ENCODE results near the gene NAPG. TPM values are rescaled to one million over a fixed set of nuclear protein-coding genes. Genes with fewer than 3 reads are reported as not detected.

The NAPG gene
- 10 to 100 TPM; 35.8 to 36.9 TPM for total RNA-seq

DNA sequence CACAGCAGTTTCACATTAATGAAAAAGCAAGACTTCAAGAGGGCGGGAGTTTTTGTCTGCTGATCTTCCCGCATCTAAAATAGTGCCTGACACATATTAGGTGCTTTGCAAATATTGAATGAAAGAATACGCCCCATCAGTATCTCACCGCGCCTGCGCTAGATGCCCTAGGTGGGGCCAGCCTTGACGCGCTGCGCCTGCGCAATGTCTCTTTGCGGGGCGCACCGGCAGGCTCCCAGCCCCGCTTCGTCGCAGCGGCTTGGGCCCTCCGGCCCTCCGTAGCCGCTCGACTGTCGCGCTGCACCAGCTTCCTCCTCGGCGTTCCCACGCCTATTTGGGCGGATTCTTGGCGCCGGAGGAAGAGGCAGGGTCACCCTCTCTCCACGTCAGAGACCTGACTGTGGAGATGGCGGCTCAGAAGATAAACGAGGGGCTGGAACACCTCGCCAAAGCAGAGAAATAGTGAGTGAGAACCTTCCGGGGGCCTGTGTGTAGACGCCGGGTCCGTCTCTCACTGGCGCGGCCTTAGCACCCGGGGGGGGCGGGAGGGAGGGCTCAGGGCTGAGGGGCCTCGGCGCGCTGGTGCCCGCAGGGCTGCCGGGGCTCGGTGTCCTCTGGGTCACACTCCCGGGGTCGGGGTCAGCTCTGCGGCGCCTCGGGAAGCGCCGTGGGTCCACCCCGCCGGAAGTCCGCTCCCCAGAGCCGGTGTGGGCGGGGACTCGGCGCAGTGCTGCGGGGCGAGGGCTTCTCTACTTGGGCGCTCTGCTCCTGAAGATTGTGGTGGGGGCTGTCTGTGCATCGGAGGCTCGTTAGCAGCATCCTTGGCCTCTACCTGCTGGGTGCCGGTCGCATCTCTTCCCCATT is at the start of gene NAPG:
NAPG (plus strand) TSS at position 331 of the 864 bp plus-strand sequence; CDS start at position 407, 76 bp downstream.
- POLR2A ChIA-PET = interaction anchor here (0.7 to 1.0 kb wide), 7 partner anchors 9 to 715 kb away, joined by 3 to 6 read pairs (median 4); partner anchors contain the start of gene VAPA
- Mint-ChIP-seq H3K27ac (peak within 1 kb of the TSS; percentile 95), H3K4me1 (peaks cover 52% of the 10 kb centered on the region), H3K27me3 (peaks cover 10% of the 10 kb centered on the region), H3K36me3 (ENCODE audit: low read depth) (peaks cover 19% of the 10 kb centered on the region), H3K4me3 (peak within 1 kb of the TSS; percentile 96), H3K9me3 (no peaks in the 10 kb centered on the region)
- peak; percentile 93 for DNase-seq
- CTCF ChIA-PET = interaction anchor here (1.3 kb wide), 1 partner anchor 612 kb away, joined by 4 read pairs; the partner anchor contains the start of gene VAPA

DNA sequence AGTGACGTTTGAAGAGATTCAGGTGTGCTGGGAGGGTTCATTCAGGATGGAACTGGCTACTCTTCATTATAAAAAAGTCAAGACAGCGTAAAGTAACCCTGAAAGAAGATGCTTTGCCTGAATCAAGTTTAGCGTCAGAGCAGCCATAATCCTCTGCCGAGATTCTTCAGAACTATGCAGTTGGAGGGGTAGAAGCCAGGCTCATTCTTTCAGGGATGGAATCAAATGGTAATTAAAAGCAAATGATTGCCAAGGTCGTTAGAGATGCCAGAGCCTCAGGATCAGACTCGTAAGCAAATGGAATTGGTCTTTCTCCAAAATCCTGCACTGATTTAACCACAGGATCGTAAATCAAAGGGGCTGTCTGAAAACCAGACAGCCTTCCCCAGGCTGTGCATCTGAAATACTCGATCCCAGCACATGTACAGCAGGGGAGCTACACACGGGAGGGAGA is 49.5 kb upstream of the NAPG start:
- DNase-seq = no peak
- H3K4me3 Mint-ChIP-seq = no peak overlapping the region
- H3K27me3 Mint-ChIP-seq = peaks cover 5% of the 10 kb centered on the region
- ChIA-PET CTCF (no interaction called here), POLR2A (no interaction called here)
- no peaks in the 10 kb centered on the region for H3K36me3 Mint-ChIP-seq (ENCODE audit: low read depth)
- H3K9me3 Mint-ChIP-seq = no peaks in the 10 kb centered on the region
- no peak overlapping the region for H3K27ac Mint-ChIP-seq
- no peaks in the 10 kb centered on the region for H3K4me1 Mint-ChIP-seq

DNA sequence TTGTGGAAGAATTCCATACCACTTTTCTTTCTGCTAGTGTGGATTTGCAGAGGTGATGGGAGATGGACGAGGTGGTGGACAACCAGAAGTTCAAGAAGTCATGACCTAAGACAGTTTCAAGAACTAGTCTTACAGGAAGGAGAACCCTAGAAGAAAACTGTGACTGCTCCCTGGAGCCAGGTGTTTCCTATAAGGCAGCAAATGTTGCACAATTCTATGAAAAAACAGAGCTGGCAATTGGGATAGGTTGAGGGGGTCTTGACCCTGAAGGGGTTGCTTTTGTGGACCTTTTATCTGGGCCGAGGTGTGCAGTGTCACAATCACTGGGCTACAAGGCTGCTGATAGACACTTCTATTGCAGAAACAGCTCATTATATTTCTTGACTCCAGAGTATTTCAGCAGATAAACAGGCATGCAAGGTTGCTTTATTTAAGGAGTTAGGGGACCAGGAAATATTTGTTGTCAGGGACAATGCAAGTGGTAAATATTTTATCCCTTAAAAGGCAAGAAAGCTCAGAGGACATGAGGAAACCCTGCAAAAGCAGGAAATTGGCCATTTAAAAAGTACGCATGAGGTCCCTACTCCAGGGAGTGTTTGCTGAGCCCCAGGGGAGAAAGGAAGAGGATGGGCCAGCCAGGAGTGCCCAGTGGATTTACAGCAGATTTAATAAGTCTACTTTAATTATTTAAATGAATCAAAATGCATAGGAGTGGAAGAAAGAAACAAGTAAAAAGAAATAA is 48.5 kb upstream of the NAPG start:
- H3K27ac Mint-ChIP-seq = no peak overlapping the region
- no peak overlapping the region for H3K4me3 Mint-ChIP-seq
- POLR2A ChIA-PET = no interaction called here
- peaks cover 5% of the 10 kb centered on the region for H3K27me3 Mint-ChIP-seq
- no peak for DNase-seq
- no peaks in the 10 kb centered on the region for H3K36me3 Mint-ChIP-seq (ENCODE audit: low read depth)
- CTCF ChIA-PET = no interaction called here
- no peaks in the 10 kb centered on the region for H3K4me1 Mint-ChIP-seq
- no peaks in the 10 kb centered on the region for H3K9me3 Mint-ChIP-seq

DNA sequence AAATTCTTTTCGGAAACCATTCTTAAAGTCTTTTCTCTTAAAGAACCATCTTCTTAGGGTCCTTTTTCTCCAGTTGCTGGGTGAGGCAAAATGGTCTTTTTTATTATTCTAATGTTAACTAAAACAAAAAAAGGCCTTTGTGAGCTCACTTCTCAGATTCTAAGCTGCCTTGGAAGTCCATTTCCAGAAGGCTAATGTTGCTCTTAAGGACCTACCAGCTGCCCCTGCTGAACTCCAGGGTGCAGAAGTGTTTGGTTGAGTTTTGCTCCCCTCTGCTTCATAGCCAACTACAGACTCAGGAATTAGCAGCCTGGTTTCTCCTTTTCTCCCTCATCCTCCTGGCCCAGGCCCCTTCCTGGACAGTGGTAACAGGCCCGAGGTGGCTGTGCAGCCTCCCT is 48.0 kb upstream of the NAPG start:
- DNase-seq = no peak
- ChIA-PET POLR2A (no interaction called here), CTCF (no interaction called here)
- H3K4me1 Mint-ChIP-seq = no peaks in the 10 kb centered on the region
- H3K36me3 Mint-ChIP-seq (ENCODE audit: low read depth) = no peaks in the 10 kb centered on the region
- peaks cover 5% of the 10 kb centered on the region for H3K27me3 Mint-ChIP-seq
- no peak overlapping the region for H3K4me3 Mint-ChIP-seq
- no peak overlapping the region for H3K27ac Mint-ChIP-seq
- H3K9me3 Mint-ChIP-seq = no peaks in the 10 kb centered on the region

DNA sequence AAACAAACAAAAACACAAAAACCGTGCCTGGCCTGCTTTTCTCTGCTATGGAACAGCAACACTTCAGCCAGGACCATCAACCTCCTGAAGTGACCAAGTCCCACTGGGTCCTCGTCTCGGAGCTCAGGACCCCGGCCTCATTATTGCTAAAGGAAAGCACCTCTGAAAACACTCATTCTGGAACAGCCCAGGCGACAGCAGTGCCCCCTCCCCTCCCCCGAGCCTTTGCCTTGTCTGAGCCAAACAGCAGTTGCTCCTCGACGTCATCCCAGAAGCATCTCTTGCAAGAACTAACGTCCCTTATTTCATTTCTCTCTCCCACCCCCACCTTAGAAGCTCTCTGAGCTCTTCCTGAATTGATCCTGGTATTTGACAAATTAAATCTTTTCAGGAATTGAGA is 44.0 kb upstream of the NAPG start:
- H3K4me3 Mint-ChIP-seq = no peak overlapping the region
- peaks cover 2% of the 10 kb centered on the region for H3K27me3 Mint-ChIP-seq
- CTCF ChIA-PET = no interaction called here
- no peak for DNase-seq
- POLR2A ChIA-PET = no interaction called here
- H3K4me1 Mint-ChIP-seq = no peaks in the 10 kb centered on the region
- no peaks in the 10 kb centered on the region for H3K9me3 Mint-ChIP-seq
- H3K36me3 Mint-ChIP-seq (ENCODE audit: low read depth) = no peaks in the 10 kb centered on the region
- no peak overlapping the region for H3K27ac Mint-ChIP-seq

DNA sequence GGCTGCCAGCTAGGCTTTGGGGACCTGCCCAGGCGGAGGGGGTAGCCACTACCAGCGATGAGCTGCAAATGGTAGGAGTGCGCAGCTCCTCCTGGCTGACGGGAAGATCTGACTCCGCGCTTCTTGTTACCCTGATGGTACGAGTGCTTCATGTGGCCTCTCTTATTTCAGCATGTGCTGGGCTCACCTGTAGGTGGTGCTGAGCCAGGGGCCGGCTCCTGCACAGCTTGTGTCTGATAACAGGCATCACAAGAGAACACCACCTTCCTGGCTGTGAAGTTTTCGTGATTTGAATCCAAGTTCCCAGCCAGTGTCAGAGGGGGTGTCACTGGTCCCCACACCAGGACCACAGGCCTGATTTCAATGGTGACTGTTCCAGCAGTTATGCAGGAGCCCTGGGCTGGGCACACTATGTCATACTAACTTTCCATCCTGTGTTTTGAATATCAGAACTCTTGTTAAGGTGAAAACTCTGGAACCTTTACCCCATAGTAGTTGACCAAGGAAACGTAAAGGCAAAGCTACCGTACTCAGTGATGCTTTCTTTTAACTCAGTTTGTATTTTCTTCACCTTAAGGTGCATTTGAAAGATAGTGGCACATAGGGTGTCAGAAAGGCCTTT is 43.4 kb upstream of the NAPG start:
- H3K4me3 Mint-ChIP-seq = no peak overlapping the region
- no peak for DNase-seq
- H3K4me1 Mint-ChIP-seq = no peaks in the 10 kb centered on the region
- no peaks in the 10 kb centered on the region for H3K27me3 Mint-ChIP-seq
- no peaks in the 10 kb centered on the region for H3K36me3 Mint-ChIP-seq (ENCODE audit: low read depth)
- ChIA-PET POLR2A (no interaction called here), CTCF (no interaction called here)
- no peak overlapping the region for H3K27ac Mint-ChIP-seq
- no peaks in the 10 kb centered on the region for H3K9me3 Mint-ChIP-seq

DNA sequence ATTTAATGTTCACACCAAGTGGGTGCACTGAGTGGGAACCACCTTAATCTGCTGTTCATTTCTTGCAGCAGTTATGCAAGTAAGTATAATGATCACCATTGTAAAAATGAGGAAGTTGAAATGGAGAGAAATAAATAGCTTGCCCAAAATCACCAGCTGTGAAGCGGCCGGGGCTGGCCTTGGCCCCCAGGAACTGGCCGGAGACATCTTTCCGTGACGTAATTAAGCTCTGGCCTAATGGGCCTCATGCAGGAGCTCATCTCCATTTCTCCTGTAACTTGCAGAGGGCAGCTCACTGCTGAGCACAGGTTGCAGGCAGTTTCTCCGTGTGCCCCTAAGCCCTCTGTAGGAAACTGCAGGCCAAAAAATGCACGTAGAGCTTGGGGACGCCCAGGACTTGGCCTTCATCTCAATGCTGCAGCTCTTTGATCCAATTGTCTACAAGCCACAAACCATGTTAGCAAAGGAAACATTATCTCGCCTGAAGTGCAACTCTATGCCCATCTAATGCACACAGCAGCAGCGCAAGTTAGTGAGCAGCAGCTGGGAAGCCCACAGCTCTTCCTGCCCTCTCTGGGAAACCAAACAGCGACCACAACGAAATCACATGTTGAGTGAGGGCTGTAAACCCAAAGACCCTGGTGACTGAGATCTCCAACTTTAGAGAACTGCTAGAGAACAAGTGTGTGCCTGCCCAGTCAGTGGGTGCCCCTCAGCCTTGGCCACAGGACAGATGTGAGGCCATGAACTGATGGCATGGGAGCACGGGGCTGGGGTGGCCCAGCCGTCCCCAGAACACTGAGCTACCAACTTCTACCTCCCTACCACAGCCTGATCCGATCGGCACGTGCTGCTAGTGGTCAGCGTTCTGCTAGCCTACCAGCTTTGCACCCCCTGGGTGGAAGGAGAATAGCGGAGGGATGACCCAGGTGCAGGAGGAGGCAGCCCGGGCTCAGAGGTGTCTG is 42.6 kb upstream of the NAPG start:
- POLR2A ChIA-PET = no interaction called here
- DNase-seq = no peak
- Mint-ChIP-seq H3K27me3 (no peaks in the 10 kb centered on the region), H3K4me1 (no peaks in the 10 kb centered on the region), H3K9me3 (no peaks in the 10 kb centered on the region), H3K27ac (no peak overlapping the region), H3K4me3 (no peak overlapping the region), H3K36me3 (ENCODE audit: low read depth) (no peaks in the 10 kb centered on the region)
- CTCF ChIA-PET = no interaction called here

DNA sequence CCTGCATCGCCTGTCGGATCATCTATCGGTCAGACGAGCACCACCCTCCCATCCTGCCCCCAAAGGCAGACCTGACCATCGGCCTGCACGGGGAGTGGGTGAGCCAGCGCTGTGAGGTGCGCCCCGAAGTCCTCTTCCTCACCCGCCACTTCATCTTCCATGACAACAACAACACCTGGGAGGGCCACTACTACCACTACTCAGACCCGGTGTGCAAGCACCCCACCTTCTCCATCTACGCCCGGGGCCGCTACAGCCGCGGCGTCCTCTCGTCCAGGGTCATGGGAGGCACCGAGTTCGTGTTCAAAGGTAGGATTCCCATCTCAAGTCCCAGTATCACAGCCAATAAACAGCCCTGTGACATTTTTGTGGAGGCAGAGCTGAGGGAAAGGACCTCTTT is 40.4 kb upstream of the NAPG start:
- Mint-ChIP-seq H3K4me3 (no peak overlapping the region), H3K27ac (no peak overlapping the region), H3K9me3 (no peaks in the 10 kb centered on the region), H3K4me1 (peaks cover under 1% of the 10 kb centered on the region), H3K27me3 (no peaks in the 10 kb centered on the region), H3K36me3 (ENCODE audit: low read depth) (no peaks in the 10 kb centered on the region)
- ChIA-PET CTCF (no interaction called here), POLR2A (no interaction called here)
- no peak for DNase-seq

DNA sequence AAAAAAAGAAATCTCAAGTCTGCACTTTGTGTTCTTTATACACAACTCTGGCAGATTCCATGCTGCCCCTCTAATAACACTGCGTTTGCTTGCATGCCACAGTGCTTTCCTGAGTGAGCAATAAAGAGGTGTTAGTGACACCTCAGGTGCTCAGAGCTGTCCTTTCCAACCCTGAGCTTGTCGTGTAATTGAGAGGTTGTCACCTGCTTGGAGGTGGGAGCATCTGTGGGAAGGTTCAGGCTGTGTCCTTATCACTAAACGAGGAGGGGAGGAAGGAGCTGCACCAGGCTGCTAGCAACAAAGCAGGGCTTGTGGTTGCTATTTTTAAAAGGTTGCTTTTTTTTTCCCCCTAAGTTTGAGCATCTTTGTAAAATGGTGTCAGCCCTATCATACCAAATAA is 39.5 kb upstream of the NAPG start:
- ChIA-PET CTCF (no interaction called here), POLR2A (no interaction called here)
- Mint-ChIP-seq H3K9me3 (no peaks in the 10 kb centered on the region), H3K4me1 (peaks cover 5% of the 10 kb centered on the region), H3K27me3 (no peaks in the 10 kb centered on the region), H3K36me3 (ENCODE audit: low read depth) (no peaks in the 10 kb centered on the region), H3K4me3 (no peak overlapping the region), H3K27ac (no peak overlapping the region)
- DNase-seq = no peak

DNA sequence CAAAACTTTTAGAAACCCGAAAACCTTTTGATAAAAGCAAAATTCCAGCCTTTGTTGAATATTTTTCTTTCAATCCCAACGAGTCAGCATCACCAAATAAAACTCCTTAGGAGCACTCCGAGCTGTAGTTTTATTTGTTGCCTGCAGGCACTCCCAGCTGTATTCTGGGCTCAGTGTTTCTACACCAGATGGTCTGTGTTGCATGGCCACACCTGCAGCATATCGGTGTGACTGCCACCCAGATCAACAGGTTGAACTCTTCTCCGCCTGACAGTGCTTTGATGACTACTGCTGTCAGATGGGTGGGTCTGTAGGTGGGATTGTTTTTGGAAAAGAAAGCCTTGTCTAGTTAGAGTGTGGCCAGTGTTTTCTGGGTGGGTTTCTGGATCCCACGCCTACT is 38.7 kb upstream of the NAPG start:
- Mint-ChIP-seq H3K4me1 (peaks cover 5% of the 10 kb centered on the region), H3K27ac (no peak overlapping the region), H3K9me3 (no peaks in the 10 kb centered on the region), H3K36me3 (ENCODE audit: low read depth) (no peaks in the 10 kb centered on the region), H3K27me3 (no peaks in the 10 kb centered on the region), H3K4me3 (no peak overlapping the region)
- CTCF ChIA-PET = no interaction called here
- DNase-seq = no peak
- POLR2A ChIA-PET = no interaction called here

DNA sequence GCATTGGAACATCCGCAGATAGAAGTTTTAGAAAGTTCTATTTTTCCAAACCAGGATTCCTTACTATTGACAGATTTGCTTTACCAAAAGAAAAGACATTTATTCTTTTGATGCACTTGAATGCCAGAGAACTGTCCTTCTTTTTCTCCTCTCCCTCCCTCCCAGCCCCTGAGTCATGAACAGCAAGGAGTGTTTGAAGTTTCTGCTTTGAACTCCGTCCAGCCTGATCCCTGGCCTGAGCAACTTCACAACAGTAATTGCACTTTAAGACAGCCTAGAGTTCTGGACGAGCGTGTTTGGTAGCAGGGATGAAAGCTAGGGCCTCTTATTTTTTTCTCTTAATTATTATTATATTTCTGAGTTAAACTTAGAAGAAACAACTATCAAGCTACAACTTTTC is 37.8 kb upstream of the NAPG start:
- H3K27ac Mint-ChIP-seq = no peak overlapping the region
- no peaks in the 10 kb centered on the region for H3K9me3 Mint-ChIP-seq
- ChIA-PET POLR2A (no interaction called here), CTCF (no interaction called here)
- H3K4me1 Mint-ChIP-seq = peaks cover 5% of the 10 kb centered on the region
- no peaks in the 10 kb centered on the region for H3K36me3 Mint-ChIP-seq (ENCODE audit: low read depth)
- DNase-seq = no peak
- H3K27me3 Mint-ChIP-seq = no peaks in the 10 kb centered on the region
- H3K4me3 Mint-ChIP-seq = no peak overlapping the region

DNA sequence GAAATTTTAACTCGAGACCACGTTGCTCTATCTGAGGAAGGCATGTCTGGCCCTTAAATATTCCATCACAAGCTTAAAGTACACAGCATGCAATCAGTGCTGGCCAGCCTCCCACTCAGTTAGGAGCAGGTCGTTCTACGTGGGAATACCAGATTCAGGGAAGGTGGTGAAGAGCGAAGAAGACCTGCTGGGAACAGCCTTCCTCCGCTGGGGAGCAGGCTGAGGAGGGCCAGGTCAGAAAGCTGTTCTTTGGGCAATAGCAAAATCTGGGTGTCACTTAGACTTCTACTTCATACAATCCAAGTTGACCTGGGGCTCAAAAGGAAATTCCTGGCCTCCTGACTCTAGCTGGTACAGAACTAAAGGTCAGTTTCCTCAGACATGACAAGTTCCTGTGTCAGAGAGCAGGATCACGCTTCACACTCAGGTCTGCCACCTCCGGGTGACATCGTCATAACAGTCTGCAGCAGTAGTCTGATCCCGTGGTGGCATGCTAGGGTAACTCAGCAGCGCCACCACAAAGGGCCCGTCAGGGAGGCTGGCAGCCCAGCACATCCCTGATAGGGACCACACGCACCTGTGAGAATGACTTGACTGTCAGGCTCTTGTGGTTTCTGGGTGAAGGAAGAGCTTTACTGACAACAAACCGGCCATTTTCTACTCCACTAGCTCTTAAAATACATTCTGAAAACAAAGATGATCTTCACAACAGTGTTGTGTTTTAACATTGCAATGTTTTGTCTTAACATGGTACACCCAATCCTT is 35.2 kb upstream of the NAPG start:
- Mint-ChIP-seq H3K4me3 (no peak overlapping the region), H3K36me3 (ENCODE audit: low read depth) (no peaks in the 10 kb centered on the region), H3K4me1 (peaks cover 5% of the 10 kb centered on the region), H3K9me3 (no peaks in the 10 kb centered on the region), H3K27me3 (peaks cover 2% of the 10 kb centered on the region), H3K27ac (no peak overlapping the region)
- peak; percentile 60 for DNase-seq
- ChIA-PET CTCF (interaction anchor here (1.0 to 1.5 kb wide), 4 partner anchors 26 to 433 kb away, joined by 3 to 4 read pairs (median 3); no protein-coding TSS in a partner anchor), POLR2A (no interaction called here)
